Brain pericyte (primary cell): ENCODE measurements around the gene PCNP.
"Not testable (repeated sequence)": the region's sequence is repeated elsewhere in the genome, so short reads cannot be mapped to it uniquely, and the experiment has no call there.

ENCODE experiments used
- DNase-seq: peaks from one replicate; pipeline ENCODE4 v3.0.0-alpha.2; 2012; ENCODE audit warnings: low read depth, low spot score

Gene PCNP

DNA sequence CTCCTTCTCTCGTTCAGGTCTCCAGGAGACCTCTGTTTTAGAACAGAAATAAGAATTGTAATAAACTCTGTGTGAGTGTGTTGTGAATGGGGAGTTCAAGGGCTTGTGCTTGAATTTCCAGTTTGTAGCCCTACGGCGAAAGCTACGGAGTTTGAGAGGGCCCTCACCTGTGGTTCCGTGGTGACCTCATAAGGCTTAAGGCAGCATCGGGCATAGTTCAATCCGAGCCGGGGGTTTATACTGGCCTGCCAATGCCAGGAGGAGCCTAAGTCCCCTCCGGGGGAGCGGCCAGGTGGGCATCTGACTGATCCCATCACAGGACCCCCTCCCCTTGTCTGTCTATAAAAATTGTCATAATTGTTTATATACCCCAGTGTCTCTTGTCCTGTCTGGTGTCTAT lies 59.2 kb downstream of the PCNP start:
- DNase-seq: no peak

DNA sequence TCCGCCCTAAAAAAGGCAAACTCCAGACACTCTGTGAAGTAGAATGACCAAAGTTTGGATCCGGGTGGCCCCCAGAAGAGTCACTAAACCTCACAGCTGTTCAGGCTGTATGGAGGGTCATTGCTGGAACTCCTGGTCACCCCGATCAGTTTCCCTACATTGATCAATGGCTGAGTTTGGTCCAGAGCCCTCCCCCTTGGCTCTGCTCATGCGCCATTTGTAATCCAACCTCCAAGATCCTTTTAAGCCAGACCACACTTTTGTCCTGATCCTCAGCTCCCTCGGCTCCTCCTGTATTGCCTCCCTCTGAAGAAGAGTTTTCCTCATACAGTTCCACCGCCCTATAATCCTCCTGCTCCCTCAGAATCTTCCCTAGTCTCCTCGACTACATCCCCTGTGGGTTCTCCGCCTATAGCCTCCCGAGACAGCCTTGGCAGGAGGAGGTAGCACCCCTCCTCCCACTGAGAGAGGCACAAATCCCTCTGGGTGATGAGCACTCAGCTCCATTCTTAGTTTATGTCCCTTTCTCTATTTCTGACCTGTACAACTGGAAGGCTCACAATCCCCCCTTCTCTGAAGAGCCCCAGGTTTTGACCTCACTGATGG lies 60.7 kb downstream of the PCNP start:
- no peak for DNase-seq

DNA sequence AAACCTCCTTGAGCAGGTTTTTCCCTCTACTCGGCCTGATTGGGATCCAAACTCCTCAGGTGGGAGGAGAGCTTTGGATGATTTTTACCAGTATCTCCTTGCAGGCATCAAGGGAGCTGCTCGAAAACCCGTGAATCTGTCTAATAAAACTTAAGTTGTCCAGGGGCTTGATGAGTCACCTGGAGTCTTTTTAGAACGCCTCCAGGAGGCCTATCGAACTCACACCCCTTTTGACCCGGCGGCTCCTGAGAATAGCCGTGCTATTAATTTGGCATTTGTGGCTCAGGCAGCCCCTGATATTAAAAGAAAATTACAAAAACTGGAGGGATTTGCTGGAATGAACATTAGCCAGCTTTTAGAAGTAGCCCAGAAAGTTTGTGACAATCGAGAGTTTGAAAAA lies 61.4 kb downstream of the PCNP start:
- no peak for DNase-seq

DNA sequence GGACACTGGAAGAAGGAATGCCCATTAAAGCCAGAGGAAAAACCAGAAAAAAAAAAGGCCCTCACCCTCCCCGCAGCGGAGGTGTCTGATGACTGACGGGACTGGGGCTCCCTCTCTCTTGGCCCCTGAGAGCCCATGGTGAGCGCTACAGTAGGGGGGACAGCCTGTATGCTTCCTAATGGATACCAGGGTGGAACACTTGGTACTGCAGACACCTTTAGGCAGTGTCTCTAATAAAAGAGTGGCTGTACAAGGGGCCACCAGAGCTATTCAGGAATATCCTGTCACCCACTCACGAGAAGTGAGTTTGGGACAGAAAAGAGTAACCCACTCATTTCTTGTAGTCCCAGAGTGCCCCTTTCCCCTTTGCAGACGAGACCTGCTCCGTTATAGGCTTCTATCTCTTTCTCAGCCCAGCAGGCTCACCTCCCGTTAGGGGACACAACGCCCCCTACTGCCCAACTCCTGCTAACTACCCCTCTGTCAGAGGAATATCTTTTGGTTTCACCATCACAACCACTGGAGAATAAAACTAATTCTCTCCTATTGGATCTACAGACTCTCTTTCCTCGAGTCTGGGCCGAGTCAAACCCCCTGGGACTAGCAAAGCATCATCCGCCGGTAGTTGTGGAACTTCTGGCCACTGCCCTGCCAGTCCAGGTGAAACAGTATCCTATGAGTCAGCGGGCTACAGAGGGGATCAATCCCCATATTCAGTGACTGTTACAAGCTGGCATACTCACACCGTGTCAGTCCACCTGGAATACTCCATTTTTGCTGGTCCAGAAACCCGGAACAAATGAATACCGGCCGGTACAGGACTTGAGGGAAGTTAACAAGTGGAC lies 62.2 kb downstream of the PCNP start:
- no peak for DNase-seq

DNA sequence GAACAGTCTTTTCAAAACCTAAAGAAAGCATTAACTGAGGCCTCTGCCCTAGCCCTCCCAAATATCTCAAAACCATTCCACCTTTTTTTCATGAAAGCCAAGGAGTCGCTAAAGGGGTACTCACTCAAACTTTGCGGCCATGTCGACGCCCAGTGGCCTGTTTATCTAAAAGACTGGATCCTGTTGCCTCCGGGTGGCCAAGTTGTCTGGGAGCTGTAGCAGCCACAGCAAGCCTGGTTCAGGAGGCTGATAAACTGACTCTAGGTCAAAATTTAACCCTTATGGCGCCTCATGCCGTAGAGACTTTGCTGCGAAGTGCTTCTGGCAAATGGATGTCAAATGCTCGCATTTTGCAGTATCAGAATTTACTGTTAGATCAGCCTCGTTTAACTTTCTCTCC lies 63.5 kb downstream of the PCNP start:
- DNase-seq: no peak

DNA sequence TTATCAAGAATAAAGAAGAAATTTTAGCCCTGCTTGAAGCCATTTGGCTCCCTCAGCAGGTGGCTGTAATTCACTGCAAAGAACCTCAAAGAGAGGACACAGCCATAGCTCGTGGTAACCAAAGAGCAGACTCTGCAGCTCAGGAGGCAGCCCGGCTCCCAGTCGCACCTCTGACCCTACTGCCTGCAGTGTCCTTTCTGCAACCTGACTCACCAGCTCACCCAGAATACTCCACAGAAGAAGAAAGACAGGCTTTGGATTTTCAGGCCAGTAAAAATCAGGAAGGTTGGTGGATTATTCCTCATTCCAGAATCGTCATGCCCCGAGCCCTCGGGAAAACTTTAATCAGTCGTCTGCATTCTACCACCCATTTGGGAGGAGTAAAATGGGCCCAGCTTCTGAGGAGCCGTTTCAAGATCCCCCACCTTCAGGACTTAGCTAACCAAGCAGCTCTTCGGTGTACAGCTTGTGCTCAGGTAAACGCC lies 64.3 kb downstream of the PCNP start:
- no peak for DNase-seq

DNA sequence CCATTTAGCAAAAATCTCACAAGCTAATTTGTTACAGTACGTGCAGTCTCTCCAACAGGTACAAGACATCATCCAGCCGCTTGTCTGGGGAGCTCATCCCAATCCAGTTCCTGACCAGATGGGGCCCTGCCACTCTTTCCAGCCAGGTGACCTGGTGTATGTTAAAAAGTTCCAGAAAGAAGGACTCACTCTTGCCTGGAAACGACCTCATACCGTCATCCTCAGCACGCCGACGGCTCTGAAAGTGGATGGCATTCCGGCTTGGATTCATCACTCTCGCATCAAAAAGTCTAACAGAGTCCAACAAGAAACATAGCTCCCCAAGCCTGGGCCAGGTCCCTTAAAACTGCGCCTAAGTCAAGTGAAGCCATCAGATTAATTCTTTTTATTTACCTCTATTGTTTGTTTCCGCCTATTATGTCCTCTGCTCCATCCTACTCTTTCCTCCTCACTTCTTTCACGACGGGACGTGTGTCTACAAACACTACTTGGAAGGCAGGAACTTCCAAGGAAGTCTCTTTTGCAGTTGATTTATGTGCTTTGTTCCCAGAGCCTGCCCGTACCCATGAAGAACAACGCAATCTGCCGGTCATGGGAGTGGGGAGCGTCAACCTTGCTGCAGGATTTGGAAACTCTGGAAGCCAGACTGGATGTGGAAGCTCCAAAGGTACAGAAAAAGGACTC lies 65.4 kb downstream of the PCNP start:
- no peak for DNase-seq

DNA sequence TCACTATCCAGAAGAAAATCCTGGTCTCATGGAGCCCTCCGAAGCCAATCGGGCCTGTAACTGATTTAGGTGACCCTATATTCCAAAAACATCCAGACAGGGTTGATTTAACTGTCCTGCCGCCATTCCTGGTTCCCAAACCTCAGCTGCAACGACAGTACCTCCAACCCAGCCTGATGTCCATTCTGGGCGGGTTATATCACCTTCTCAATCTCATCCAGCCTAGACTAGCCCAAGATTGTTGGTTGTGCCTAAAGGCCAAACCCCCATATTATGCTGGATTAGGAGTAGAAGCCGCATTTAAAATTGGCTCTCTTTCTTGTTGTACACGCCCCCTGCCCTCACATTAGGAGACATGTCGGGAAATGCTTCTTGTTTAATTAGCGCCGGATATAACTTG lies 66.3 kb downstream of the PCNP start:
- DNase-seq: no peak

DNA sequence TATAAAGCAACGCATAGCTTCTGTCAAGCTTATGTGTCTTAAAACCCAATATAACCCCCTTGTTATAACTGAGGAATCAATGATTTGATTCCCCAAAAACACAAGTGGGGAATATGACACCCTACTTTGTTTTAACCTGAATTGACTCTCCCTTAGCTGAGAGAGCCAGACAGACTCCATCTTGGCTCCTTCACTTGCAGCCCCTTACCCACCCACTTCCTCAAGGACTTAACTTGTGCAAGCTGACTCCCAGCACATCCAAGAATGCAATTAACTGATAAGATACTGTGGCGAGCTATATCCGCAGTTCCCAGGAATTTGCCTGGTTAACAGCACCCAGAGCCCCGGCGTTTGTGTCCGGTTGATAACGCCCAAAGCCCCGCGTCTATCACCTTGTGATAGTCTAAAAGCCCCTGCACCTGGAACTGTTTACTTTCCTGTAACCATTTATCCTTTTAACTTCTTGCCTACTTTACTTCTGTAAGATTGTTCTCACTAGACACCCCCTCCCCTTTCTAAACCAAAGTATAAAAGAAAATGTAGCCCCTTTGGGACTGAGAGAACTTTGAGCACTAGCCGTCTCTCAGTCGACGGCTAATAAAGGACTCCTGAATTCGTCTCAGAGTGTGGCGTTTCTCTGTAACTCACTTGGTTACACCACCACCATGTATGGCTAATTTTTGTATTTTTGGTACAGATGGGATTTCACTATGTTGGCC lies 67.6 kb downstream of the PCNP start:
- DNase-seq: not testable (repeated sequence)

DNA sequence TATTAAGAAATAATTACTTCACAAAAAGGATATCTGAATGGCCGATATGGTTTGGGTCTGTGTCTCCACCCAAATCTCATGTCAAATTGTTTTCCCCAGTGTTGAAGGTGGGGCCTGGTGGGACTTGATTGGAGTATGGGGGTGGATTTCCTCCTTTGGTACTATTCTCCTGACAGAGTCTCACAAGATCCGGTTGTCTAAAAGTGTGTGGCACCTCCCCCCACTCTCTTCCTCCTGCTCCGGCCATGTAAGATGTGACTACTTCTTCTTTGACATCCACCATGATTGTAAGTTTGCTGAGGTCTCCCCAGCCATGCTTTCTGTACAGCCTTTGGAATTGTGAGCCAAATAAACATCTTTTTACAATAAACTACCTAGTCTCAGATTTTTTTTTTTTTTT lies 68.5 kb downstream of the PCNP start:
- DNase-seq: no peak

DNA sequence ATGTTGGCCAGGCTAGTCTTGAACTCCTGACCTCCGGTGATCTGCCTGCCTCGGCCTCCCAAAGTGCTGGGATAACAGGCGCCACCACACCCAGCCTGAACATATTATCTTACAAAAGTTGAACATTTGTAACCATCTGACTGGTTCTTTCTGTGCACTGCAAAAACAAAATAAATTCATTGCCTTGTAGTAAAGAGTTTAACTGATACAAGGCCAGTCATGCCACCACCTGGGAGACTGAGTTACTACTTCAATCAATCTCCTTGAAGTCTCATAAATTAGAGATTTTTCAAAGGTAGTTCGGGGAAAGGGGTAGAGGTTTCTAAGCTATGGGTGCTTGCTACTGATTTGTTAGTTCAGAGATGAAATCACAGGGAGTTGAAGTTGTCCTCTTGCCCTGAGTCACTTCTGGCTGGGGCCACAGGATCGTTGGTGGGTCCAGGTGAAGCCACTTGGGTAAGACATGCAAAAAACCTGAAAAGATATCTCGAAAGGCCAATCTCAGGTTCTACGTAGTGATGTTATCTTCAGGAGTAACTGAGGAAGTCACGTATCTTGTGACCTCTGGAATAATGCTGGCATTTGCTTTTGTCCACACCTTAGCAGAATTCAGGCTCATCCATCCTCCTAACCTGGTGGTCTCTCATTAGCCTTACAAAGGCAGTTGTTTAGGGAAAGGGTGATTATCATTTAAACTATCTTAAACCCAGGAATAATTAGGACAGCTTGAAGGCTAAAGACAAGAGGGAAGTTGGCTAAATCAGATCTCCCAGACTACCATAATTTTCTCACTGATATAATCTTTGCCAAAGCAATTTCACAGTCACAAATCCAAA lies 69.2 kb downstream of the PCNP start:
- DNase-seq: no peak
